NCI-H345 (cell line): ENCODE results near the gene RNF182.
"Not testable (repeated sequence)": the region's sequence is repeated elsewhere in the genome, so short reads cannot be mapped to it uniquely, and the experiment has no call there.

Source experiments
- DNase-seq: peaks from one replicate; lab custom pipeline; 2025; lab: John Stamatoyannopoulos, UW

Gene RNF182, protein sequence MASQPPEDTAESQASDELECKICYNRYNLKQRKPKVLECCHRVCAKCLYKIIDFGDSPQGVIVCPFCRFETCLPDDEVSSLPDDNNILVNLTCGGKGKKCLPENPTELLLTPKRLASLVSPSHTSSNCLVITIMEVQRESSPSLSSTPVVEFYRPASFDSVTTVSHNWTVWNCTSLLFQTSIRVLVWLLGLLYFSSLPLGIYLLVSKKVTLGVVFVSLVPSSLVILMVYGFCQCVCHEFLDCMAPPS

DNA sequence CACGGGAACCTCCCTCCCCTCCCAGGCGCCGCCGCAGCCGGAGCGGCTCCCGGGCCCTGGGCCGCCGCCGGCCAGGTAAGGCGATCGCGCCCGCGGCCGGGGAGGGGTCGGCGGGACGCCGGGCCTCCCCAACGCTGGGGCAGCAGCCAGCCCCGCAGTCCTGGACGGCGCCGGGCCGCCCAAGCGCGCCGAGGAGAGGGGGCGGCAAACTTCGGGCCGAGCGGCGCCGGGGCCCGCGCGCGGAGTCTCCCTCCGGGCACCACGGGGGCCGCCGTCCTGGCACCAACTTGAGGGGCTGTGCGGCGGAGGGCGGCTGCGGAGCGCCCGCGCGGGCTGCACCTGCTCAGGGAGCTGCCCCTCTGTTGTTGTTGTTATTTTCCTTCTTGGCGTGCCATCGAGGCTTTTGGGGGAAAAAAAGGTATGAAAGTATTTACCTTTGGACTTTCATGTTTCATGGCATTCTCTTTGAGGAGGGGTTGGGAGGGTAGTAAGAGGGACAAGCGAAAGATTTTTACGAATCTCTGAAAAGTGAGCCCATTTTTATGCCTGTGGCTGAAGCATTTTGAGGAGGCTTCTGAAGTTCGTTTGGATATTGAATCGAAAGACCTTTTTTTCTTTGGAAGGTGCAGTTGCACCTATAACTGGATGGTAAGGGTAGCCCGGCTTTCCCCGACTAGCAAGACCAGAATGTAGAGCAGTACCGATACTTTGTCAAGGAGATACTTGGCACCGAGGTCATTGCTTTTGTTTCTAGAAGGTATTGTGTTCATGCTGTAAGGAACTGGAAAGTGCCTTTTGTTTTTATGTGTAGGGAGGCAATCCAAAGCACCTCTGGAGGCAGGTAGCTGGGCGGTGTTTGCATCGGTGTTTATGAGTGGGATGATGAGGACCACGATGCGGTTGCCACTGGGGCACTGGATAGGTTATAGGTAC, at the start of gene RNF182:
RNF182 (plus strand) TSS at position 4 of the 933 bp plus-strand sequence. CDS start 52,168 bp downstream, outside the sequence.
- DNase-seq, result peak; percentile 4

GRCh38 chr6:13877051-13877450, 47.7 kb upstream of the RNF182 start:
- DNase-seq, result no peak

DNA sequence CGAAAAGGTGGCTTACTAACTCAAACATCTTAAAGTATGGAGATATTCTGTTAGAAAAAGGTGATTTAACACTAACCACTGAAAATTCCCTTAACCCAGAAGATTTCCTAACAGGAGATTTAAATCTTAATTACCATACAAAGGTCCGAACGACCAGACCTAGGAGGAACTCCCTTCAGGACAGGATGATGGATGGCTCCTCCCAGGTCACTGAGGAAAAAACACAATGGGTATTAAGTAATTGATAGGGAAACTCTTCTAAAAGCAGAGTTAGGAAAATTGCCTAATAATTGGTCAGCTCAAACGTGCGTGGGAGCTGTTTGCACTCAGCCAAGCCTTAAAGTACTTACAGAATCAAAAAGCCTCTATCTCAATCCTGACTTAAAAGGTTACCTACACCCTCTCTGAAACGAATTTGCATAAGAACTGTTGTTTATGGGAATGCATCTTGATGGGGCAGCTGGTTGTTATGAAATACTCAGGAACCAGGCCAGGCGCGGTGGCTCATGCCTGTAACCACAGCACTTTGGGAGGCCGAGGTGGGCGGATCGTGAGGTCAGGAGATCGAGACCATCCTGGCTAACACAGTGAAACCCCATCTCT, 44.6 kb upstream of the RNF182 start:
- DNase-seq, result not testable (repeated sequence)

- DNase-seq, result no peak
Observed at GRCh38 chr6:13881621-13882165, 43.1 kb upstream of the RNF182 start.

DNA sequence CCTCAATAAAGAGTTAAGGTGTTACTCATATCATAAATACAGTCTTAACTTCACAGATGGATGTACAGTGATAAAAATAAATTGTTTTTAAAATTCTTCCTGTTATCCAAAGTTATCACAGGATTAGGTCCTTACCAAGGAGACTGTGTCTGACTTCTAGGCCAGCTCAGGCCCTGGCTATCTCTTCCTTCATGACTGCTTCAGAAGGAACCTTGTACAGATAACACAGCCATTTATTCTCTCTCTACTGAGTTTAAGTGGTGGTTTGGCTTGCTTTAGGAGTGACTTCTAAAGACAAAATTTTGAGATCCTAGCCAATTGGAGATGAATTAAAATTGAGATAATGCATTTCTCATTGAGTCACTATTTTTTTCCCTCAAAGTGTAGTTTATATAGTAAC, 40.8 kb upstream of the RNF182 start:
- DNase-seq, result no peak

- no peak for DNase-seq
Observed at GRCh38 chr6:13884397-13884796, 40.4 kb upstream of the RNF182 start.

- DNase-seq, result no peak
Observed at GRCh38 chr6:13885601-13886000, 39.2 kb upstream of the RNF182 start.

DNA sequence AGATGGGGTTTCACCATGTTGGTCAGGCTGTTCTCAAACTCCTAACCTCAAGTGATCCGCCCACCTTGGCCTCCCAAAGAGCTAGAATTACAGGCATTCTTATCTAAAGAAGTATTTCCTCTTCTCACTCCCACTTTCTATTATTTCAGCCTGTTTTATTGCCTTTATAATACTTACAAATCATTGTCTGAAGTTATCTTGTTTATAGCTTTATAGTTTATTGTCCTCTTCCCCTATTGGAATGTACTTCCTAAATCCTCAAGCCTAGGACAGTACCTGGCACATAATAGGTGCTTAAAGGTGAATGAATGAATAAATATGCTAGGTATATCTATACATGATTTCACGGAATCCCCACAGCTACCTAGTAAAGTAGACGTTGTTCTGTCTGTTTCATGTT, 37.8 kb upstream of the RNF182 start:
- no peak for DNase-seq

DNA sequence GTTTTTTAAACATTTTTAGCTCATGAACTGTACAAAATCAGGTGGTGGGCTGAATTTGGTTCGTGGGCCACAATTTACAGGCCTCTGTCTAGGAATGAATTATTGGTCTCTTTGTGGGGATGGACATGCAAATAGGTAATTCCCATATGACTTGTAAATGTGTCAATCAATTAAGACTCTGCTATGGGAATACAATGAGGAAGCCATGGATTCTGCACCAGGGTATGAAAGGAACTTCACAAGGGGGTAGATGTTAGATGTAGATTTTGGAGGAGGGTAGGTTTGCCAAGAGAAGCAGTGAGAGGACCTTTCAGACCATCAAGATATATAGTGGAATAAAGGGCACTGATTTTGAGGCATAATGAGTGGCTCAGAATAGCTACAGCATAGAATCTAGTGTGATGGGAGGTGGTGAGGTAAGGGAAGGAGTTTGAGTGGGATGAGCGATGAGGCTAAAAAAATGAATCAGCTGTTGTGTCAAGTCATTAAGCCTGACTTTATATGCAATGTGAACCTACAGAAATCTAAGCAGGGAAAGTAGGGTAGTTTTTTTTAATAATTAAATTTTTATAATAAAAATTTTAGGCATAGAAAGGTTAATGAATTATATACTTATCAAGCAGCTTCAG, 32.6 kb upstream of the RNF182 start:
- DNase-seq, result no peak

DNA sequence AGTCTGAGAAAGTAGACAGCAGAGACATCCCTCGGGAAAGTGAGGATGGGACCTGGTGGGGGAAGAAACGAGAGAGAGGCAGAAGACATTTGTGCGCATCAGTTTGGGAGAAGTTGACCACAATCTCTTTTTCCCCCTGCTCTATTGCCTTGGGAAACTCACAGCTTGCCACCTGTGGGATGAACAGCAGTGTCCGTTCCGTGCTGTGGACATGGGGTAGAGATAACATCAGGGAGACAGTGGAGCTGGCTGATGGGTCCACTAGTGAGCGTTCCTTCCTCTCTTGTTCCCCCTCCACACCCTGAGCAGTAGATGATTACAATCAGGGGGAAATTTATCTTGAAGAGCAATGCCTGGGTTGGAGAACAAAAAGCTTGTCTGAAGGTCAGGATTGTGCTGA, 21.8 kb upstream of the RNF182 start:
- no peak for DNase-seq

DNA sequence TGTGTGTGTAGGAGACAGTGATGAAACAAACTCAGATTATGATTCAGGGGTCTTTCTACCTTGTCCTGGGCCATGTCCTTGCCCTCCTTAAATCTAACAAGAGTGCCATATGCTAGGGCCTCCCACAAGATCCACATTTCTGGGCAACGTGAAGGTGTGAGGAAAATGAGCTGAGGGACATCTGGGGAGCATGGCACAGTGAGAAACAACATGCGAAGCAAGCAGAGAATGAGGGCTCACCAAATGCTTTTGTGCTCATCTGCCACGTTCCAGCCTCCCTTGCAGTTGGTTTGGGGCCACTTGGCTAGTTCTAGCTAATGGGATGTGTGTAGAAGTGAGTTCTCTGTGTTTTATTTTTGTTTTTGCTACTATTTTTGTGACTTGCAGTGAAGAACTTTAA, 21.4 kb upstream of the RNF182 start:
- no peak for DNase-seq

DNA sequence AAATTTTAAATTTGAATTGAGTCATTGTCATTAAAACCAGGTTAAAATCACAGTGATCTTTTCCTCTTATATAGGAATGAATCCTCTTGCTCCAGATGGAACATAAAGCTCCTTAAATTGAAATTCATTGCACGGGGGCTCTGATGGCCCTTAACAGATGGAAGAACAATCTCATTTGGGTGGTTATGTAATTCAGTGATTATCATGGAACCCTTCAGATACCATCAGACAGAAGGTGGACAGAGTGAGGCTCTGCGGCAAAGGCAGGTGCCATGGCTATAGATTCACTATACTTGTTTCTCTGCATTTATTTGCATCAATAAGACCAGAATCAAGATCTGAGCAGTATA, 17.8 kb upstream of the RNF182 start:
- DNase-seq, result no peak

- DNase-seq, result no peak
Observed at GRCh38 chr6:13907614-13908215, 17.0 kb upstream of the RNF182 start.

DNA sequence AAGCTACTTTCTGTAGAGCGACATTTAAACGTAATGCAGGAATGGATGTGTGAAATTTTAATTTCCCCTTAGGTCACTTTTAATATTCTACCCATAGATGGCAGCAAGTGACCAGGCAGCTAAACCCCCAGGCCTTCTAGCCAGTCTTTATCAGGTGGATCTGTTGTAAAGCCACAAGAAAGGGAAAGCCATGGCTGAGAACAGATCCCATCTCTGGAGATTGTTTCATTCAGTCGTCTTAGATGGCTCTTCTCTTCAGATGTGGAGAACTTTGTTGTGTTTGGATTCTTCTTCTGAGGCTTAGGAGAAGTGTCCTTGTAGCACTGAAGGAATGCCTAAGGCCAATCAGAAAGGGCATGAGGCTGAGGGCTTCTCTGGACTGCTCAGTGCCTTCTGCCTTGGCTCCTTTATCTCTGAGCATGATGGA, 15.8 kb upstream of the RNF182 start:
- DNase-seq, result peak; percentile 25

DNA sequence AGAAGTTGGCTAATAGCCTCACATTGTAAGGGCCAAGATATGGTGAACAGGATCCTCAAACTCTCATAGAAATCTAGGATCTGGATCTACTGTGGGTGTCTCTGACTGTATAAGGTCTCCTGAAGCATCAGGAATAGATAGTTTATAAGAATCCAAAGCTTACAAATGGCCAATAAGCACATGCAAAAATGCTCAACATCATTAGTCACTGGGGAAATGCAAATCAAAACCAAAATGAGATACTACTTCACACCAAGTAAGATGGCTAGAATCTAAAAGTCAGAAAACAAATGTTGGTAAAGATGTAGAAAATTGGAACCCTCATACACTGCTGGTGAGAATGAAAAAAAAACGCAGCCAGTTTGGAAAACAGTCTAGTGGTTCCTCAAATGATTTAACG, 14.3 kb upstream of the RNF182 start:
- no peak for DNase-seq

DNA sequence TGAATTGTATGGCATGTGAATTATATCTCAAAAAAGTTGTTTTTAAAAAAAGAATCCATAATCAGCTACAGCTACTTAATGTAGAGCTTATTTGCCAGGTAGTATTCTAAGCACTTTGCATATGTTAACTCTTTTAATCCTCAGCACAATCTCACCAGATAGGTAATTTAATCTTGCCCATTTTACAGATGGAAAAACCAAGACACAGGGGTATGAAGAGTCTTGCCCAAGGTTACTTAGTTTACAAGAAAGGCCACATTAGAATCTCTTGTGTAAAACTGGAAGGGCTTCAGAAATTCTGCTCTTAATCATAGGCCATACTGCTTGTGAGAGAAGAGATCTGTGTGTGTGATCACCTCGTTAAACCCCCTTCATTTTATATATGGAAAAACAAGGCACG, 13.4 kb upstream of the RNF182 start:
- no peak for DNase-seq

DNA sequence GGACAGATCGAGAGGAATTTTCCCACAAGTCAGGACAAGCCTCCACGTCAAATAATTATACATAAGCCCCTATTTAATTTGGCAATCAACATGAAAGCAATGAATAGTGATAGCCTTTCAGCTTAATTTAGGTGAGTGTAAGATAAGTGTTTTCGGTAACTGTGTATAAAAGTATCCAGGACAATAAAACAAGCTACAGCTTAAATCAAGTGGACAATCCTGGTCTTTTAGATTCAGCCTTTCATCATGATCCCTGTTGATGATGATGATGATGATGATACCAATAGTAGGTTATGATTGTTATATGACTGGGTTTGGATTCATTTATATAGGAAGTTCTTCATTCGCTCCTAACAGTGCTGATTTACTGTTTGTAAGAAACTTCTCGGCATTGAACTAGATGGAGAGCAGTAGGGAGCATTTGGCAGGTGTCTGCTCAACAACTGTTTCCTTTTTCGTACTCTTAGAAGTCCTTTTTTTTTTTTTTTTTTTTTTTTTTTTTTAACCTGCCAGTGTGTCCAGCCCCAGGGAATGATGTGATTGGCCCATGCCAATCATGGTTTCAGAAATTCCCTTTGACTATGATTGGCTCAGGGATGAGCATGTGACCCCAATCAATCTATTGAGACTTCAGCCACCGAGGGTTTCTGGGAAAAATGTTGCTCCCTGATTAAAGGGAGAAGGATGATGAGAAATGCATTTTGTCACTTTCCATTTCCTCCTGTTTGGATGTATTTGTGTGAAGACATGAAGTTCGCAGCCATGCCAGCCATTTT, 11.3 kb upstream of the RNF182 start:
- no peak for DNase-seq

- DNase-seq, result no peak
Observed at GRCh38 chr6:13914351-13914750, 10.4 kb upstream of the RNF182 start.

DNA sequence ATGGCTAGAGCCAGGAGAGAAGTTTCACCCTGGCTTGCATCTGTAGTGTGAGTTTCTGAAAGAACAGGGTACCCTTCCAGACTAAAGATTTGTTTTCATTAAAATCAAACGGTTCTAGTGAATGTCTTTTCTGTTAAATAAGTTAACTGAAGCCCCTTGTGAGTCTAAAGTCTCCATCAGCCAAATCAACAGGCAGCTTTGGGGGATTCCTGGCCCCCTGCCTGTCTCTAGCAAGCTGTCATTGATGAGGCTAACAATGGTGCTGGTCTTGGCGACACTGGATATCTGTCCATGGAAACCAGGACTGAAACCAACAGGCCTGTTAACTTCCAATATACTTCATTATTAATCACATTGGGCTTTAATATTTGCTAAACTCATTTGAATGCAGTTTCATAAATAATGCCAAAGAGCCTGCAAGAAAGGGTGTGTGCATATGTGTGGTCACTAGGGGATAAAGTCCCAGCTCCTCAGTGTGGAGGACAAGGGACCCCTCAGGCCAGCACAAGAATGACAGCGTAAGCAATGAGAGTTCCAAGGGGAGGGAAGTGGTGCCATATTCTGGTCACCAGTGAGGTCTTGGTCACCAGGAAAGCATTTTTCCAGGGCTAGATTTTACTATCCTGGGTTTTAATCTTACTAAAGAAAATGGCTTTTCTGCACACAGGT, 9.1 kb upstream of the RNF182 start:
- no peak for DNase-seq

DNA sequence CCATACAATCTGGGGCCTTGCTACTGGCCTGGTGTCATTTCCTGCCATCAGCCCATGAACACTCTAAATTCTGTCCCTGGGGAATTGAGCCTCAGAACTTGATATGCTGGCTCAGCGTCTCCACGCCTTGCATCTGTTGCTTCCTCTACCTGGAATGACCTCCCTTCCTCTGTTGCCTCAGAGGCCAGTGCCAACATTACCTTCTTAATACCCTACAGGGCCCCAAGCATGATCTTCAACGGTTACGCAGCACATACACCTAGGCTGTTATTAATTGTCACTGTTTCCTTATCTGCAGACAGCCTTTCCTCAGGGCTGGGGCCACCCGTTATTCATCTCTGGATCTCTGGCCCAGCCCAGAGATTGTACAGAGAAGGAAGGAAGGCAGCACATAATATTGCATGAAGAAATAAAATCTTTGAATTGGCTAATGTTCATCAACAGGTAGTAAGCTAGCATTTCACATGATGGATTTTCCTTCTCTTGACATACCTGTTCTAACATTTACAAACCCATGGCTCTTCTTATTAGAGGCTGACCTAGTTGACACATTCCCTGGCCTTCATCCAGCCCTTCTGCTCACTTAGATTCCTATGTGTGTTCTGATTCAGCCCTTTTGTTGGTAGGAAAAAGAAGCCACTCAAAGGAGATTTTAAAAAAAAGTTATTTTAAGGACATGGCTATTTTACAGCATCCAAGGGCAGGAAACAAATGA, 8.4 kb upstream of the RNF182 start:
- no peak for DNase-seq
